HCT116 (cell line): Measurements from ENCODE around the gene COX7A2L. TPM values are rescaled to one million over a fixed set of nuclear protein-coding genes. Genes with fewer than 3 reads are reported as not detected.

Experiments used
- ATAC-seq: fragments of 200-7000 bp; cut with Tn5 transposase; 2 replicates; pipeline ENCODE4 v1.9.1; 2020; ENCODE audit warnings: mild to moderate bottlenecking, moderate library complexity
- BruUV-seq: library from RNA; stranded (reverse); fragments of 400-500 nt; replicated peaks from 2 replicates; lab custom pipeline; 2021; lab: Mats Ljungman, UMichigan
- CTCF ChIA-PET: fragments of 300-600 bp; sonication (Branson Sonifier 250); formaldehyde crosslinking; loops from one replicate; lab custom pipeline; 2021; ENCODE audit warnings: antibody characterized with exemption; lab: Charles Lee
- POLR2A ChIA-PET: fragments of 300-600, 350-600 bp; sonication (Branson Sonifier 250); formaldehyde crosslinking; loops from one replicate; lab custom pipeline; 2021; ENCODE audit warnings: antibody characterized with exemption; lab: Charles Lee
- RAD21 ChIA-PET, 2 experiments: fragments of 300-600 bp; sonication (Branson Sonifier 250); formaldehyde crosslinking; loops; one replicate each; lab custom pipeline; 2023; ENCODE audit warnings: low total read pairs in 2 of 2; ENCODE audit not compliant: uncharacterized antibody in 2 of 2, unreplicated experiment in 2 of 2, low non-redundant PET in 1 of 2; lab: Charles Lee
- DNase-seq: peaks from one replicate; pipeline ENCODE4 v3.0.0-alpha.2; 2010; ENCODE audit warnings: low read depth, low spot score
- H2AFZ ChIP-seq: fragments of 200-600 bp; shearing (Covaris generic), sonication (generic); 2 replicates; pipeline ENCODE4 v1.6.1; 2017; ENCODE audit warnings: low read depth, mixed run types, mixed read lengths, antibody characterized with exemption, low read length; ENCODE audit not compliant: poor library complexity, severe bottlenecking
- H3K27ac ChIP-seq: 2 replicates; pipeline ENCODE4 v1.5.1; 2012; ENCODE audit warnings: low read depth, low read length
- H3K27me3 ChIP-seq: fragments of 200-600 bp; sonication (generic); 2 replicates; pipeline ENCODE4 v1.6.1; 2016; ENCODE audit warnings: mixed run types, low read length, mixed read lengths; ENCODE audit not compliant: insufficient read depth
- H3K36me3 ChIP-seq, 2 experiments: fragments of 200-500 bp in 1 of 2; fragments of 200-600 bp in 1 of 2; sonication (Bioruptor generic) in 1 of 2; sonication (generic) in 1 of 2; 2 replicates each; pipeline versions ENCODE4 v1.5.1 to v1.6.1; 2014 to 2016; ENCODE audit warnings: low read length in 2 of 2, inconsistent platforms in 1 of 2, mixed read lengths in 1 of 2, mixed run types in 1 of 2; ENCODE audit not compliant: insufficient read depth in 2 of 2, control insufficient read depth in 1 of 2
- H3K4me1 ChIP-seq, 2 experiments: fragments of 200-600 bp in 1 of 2; sonication (generic) in 1 of 2; 2 replicates each; pipeline versions ENCODE4 v1.5.1 to v1.6.1; 2012 to 2017; ENCODE audit warnings: low read length in 2 of 2, inconsistent platforms in 1 of 2, mild to moderate bottlenecking in 1 of 2, mixed read lengths in 1 of 2, mixed run types in 1 of 2, moderate library complexity in 1 of 2; ENCODE audit not compliant: insufficient read depth in 2 of 2, control insufficient read depth in 1 of 2
- H3K4me2 ChIP-seq: fragments of 200-600 bp; sonication (generic); 2 replicates; pipeline ENCODE4 v1.6.1; 2017; ENCODE audit warnings: mixed run types, low read length, mixed read lengths
- H3K4me3 ChIP-seq, 2 experiments: fragments of 200-600 bp in 1 of 2; sonication (generic) in 1 of 2; replicated peaks in 1 of 2; 2 replicates each; pipeline ENCODE4 v1.5.1; 2011 to 2016; ENCODE audit warnings: low read length in 2 of 2, control low read depth in 1 of 2, low read depth in 1 of 2, mild to moderate bottlenecking in 1 of 2, mixed read lengths in 1 of 2, mixed run types in 1 of 2
- H3K79me2 ChIP-seq: fragments of 200-600 bp; sonication (generic); 2 replicates; pipeline ENCODE4 v1.6.1; 2017; ENCODE audit warnings: mild to moderate bottlenecking, mixed run types, low read length, moderate library complexity, mixed read lengths; ENCODE audit not compliant: insufficient read depth
- H3K9ac ChIP-seq: fragments of 200-600 bp; sonication (generic); 2 replicates; pipeline ENCODE4 v1.6.1; 2016; ENCODE audit warnings: low read length, mixed read lengths
- H3K9me2 ChIP-seq: fragments of 200-600 bp; sonication (generic), shearing (Covaris generic); 2 replicates; pipeline ENCODE4 v1.6.1; 2017; ENCODE audit warnings: mixed run types, mild to moderate bottlenecking, moderate library complexity; ENCODE audit not compliant: insufficient read depth
- H3K9me3 ChIP-seq, 2 experiments: fragments of 200-500 bp in 1 of 2; fragments of 200-600 bp in 1 of 2; sonication (Bioruptor generic) in 1 of 2; sonication (generic) in 1 of 2; 2 replicates each; pipeline ENCODE4 v1.6.1; 2014 to 2017; ENCODE audit warnings: low read length in 2 of 2, mixed read lengths in 2 of 2, inconsistent platforms in 1 of 2, low read depth in 1 of 2, mild to moderate bottlenecking in 1 of 2, mixed run types in 1 of 2, moderate library complexity in 1 of 2; ENCODE audit not compliant: control insufficient read depth in 1 of 2, insufficient read depth in 1 of 2
- H4K20me1 ChIP-seq: fragments of 200-600 bp; sonication (generic), shearing (Covaris generic); 2 replicates; pipeline ENCODE4 v1.6.1; 2017; ENCODE audit warnings: mixed run types, mild to moderate bottlenecking, moderate library complexity; ENCODE audit not compliant: insufficient read depth
- EGR1 ChIP-seq: IDR thresholded peaks from 2 replicates; pipeline ENCODE4 v1.6.1; 2012; ENCODE audit warnings: low read depth
- FOSL1 ChIP-seq: IDR thresholded peaks from 2 replicates; pipeline ENCODE4 v1.6.1; 2012; ENCODE audit warnings: low read depth
- POLR2A ChIP-seq: IDR thresholded peaks from 2 replicates; pipeline ENCODE4 v1.7.0; 2011; ENCODE audit warnings: borderline replicate concordance; ENCODE audit not compliant: insufficient read depth, insufficient read length; ENCODE audit errors: extremely low read depth
- POLR2AphosphoS5 ChIP-seq: IDR thresholded peaks from 2 replicates; pipeline ENCODE4 v1.6.1; 2011; ENCODE audit warnings: mild to moderate bottlenecking, low read depth, low read length, moderate library complexity
- RAD21 ChIP-seq: IDR thresholded peaks from 2 replicates; pipeline ENCODE4 v1.6.1; 2012; ENCODE audit warnings: low read depth, mild to moderate bottlenecking
- SIN3A ChIP-seq: IDR thresholded peaks from 2 replicates; pipeline ENCODE4 v1.6.1; 2012; ENCODE audit warnings: low read depth
- YY1 ChIP-seq: IDR thresholded peaks from 2 replicates; pipeline ENCODE4 v1.6.1; 2011; ENCODE audit warnings: low read length, low read depth, moderate library complexity, mild to moderate bottlenecking; ENCODE audit not compliant: insufficient replicate concordance; ENCODE audit errors: extremely low read depth
- ZFX ChIP-seq: fragments of 450-650 bp; IDR thresholded peaks from 2 replicates; pipeline ENCODE4 v1.6.1; 2017
- intact Hi-C: fragments of 100-400 bp; cut with micrococcal nuclease; formaldehyde crosslinking; loops from 2 replicates; pipeline ENCODE4 v1.10.0; 2022
- total RNA-seq: library from RNA; stranded (reverse); gene quantifications from one replicate; pipeline ENCODE4 v1.2.1, GENCODE V29; 2021; ENCODE audit not compliant: unreplicated experiment
- TF ChIP-seq, protein P1 (sequence below): IDR thresholded peaks from 2 replicates; pipeline ENCODE4 v1.6.1; 2012
- TF ChIP-seq, protein P2 (sequence below): IDR thresholded peaks from 2 replicates; pipeline ENCODE4 v1.6.1; 2012; ENCODE audit warnings: low read depth
- TF ChIP-seq, protein P3 (sequence below): IDR thresholded peaks from 2 replicates; pipeline ENCODE4 v1.6.1; 2011; ENCODE audit warnings: mild to moderate bottlenecking, low read length, moderate library complexity; ENCODE audit not compliant: insufficient replicate concordance; ENCODE audit errors: extremely low read depth

COX7A2L gene
- total RNA-seq, 1 experiment from 2014 or later = 104 TPM

DNA sequence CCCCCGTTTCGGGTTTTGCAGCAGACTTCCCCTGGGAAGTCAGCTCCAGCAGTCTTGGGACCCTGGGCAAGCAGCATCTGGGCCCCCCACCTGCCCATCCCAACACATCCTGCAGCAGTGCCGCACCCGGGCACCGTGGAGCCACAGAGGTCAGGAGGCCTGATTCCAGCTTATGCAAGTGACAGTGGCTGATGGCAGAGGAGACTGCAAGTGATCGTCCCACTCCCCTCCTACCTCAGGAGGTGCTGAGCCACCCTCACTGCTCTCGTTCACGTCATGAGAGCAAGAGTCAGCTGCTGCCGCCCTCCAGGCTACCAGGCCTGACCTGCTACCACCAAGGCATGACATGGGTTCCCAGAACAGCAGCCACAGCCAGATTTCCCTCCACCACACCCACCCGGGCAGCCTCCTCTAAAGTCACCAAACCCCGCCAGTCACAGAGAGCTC, 18.2 kb downstream of the COX7A2L start:
- no peaks in the 10 kb centered on the region for H3K27me3 ChIP-seq
- RAD21 ChIA-PET = no interaction called here
- DNase-seq (no peak), ATAC-seq (peak; percentile 39)
- TF ChIP-seq EGR1 (no peak), POLR2AphosphoS5 (no peak), POLR2A (no peak)
- H3K9ac ChIP-seq = no peak overlapping the region
- intact Hi-C loops = no loop called here
- no peak overlapping the region for H3K4me3 ChIP-seq
- H3K4me1 ChIP-seq = peaks cover 4 to 16% of the 10 kb centered on the region in 2 experiments; a peak in 3 of 4 replicates
- no peak overlapping the region for H3K27ac ChIP-seq
- no peaks in the 10 kb centered on the region; a peak in 1 of 4 replicates for H3K36me3 ChIP-seq
- POLR2A ChIA-PET = no interaction called here
- H3K79me2 ChIP-seq = peaks cover 28% of the 10 kb centered on the region
- no peaks in the 10 kb centered on the region for H3K9me2 ChIP-seq
- no peak overlapping the region for H2AFZ ChIP-seq
- no TSS peak for BruUV-seq
- H3K9me3 ChIP-seq = no peaks in the 10 kb centered on the region
- no peaks in the 10 kb centered on the region for H4K20me1 ChIP-seq
- peak overlapping the region; percentile 55 for H3K4me2 ChIP-seq
- CTCF ChIA-PET = no interaction called here

DNA sequence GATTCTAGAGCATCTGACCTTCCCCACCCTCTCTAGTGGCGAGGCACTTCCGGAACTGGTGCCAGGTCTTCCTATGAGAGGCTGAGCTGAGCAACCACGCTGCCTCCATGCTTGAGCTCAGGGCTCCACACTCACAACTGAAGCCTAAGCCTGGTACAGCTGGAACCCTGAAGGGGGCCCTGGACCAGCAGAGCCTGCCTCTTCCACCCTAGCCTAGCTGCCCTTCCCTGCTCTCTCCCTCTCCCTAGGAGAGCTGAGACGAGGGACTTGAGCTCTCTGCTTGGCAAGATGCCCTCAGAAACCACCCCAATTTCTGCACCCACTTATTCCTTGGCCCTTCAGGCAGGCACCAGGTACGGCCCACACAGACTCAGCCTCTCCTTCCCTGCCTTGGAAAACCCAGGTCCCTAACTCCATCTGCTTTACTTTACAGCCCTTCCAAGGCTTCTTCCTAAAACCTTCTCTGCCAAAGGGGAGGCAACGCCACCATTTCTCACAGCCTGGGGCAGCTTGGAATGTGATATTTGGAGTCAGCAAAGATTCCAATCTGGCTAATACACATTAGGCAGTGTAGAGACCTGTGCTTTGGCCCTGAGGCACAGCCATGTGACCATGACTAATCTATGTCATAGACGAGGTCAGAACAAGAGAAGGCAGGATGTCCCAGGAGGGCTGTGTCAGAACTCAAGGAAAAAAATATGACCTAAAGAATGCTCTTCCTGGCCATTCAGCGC, 18.8 kb downstream of the COX7A2L start:
- Histone ChIP-seq H3K4me3 (no peak overlapping the region), H3K36me3 (peaks cover 1 to 3% of the 10 kb centered on the region in 2 experiments; a peak in 1 of 4 replicates), H3K27me3 (no peaks in the 10 kb centered on the region), H3K4me2 (peak overlapping the region; percentile 55), H3K9me3 (no peaks in the 10 kb centered on the region), H4K20me1 (no peaks in the 10 kb centered on the region), H3K9me2 (no peaks in the 10 kb centered on the region), H3K4me1 (peaks cover 4 to 16% of the 10 kb centered on the region in 2 experiments; a peak in 3 of 4 replicates), H2AFZ (no peak overlapping the region), H3K27ac (no peak overlapping the region), H3K79me2 (peaks cover 22% of the 10 kb centered on the region), H3K9ac (no peak overlapping the region)
- no peak for TF ChIP-seq RAD21
- TF ChIP-seq, protein P1, sequence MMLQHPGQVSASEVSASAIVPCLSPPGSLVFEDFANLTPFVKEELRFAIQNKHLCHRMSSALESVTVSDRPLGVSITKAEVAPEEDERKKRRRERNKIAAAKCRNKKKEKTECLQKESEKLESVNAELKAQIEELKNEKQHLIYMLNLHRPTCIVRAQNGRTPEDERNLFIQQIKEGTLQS = no peak
- no peak for TF ChIP-seq SIN3A
- TF ChIP-seq, protein P2, sequence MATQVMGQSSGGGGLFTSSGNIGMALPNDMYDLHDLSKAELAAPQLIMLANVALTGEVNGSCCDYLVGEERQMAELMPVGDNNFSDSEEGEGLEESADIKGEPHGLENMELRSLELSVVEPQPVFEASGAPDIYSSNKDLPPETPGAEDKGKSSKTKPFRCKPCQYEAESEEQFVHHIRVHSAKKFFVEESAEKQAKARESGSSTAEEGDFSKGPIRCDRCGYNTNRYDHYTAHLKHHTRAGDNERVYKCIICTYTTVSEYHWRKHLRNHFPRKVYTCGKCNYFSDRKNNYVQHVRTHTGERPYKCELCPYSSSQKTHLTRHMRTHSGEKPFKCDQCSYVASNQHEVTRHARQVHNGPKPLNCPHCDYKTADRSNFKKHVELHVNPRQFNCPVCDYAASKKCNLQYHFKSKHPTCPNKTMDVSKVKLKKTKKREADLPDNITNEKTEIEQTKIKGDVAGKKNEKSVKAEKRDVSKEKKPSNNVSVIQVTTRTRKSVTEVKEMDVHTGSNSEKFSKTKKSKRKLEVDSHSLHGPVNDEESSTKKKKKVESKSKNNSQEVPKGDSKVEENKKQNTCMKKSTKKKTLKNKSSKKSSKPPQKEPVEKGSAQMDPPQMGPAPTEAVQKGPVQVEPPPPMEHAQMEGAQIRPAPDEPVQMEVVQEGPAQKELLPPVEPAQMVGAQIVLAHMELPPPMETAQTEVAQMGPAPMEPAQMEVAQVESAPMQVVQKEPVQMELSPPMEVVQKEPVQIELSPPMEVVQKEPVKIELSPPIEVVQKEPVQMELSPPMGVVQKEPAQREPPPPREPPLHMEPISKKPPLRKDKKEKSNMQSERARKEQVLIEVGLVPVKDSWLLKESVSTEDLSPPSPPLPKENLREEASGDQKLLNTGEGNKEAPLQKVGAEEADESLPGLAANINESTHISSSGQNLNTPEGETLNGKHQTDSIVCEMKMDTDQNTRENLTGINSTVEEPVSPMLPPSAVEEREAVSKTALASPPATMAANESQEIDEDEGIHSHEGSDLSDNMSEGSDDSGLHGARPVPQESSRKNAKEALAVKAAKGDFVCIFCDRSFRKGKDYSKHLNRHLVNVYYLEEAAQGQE = no peak
- TF ChIP-seq POLR2A = no peak
- no peak for TF ChIP-seq FOSL1
- TF ChIP-seq, protein P3, sequence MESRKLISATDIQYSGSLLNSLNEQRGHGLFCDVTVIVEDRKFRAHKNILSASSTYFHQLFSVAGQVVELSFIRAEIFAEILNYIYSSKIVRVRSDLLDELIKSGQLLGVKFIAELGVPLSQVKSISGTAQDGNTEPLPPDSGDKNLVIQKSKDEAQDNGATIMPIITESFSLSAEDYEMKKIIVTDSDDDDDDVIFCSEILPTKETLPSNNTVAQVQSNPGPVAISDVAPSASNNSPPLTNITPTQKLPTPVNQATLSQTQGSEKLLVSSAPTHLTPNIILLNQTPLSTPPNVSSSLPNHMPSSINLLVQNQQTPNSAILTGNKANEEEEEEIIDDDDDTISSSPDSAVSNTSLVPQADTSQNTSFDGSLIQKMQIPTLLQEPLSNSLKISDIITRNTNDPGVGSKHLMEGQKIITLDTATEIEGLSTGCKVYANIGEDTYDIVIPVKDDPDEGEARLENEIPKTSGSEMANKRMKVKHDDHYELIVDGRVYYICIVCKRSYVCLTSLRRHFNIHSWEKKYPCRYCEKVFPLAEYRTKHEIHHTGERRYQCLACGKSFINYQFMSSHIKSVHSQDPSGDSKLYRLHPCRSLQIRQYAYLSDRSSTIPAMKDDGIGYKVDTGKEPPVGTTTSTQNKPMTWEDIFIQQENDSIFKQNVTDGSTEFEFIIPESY = no peak
- no peak for TF ChIP-seq YY1
- no peak for TF ChIP-seq ZFX
- intact Hi-C loops = no loop called here
- POLR2A ChIA-PET = no interaction called here
- RAD21 ChIA-PET = no interaction called here
- CTCF ChIA-PET = no interaction called here
- ATAC-seq = peak; percentile 78
- DNase-seq = peak; percentile 10
- no TSS peak for BruUV-seq
